ENCODE measurements around the gene CREB3L1.

- TF ChIP-seq CTCF (IDR thresholded peaks at IDR 0.05; ENCODE audit: insufficient read depth, low read length, poor library complexity, severe bottlenecking): no peak
- no peak for TF ChIP-seq EZH2phosphoT487 (conservative IDR thresholded peaks at IDR 0.05; ENCODE audit: low read length)
Observed at GRCh38 chr11:46332568-46333393, 55.3 kb downstream of the CREB3L1 start.
